Measurements from ENCODE around the gene ABCA7.

DNA sequence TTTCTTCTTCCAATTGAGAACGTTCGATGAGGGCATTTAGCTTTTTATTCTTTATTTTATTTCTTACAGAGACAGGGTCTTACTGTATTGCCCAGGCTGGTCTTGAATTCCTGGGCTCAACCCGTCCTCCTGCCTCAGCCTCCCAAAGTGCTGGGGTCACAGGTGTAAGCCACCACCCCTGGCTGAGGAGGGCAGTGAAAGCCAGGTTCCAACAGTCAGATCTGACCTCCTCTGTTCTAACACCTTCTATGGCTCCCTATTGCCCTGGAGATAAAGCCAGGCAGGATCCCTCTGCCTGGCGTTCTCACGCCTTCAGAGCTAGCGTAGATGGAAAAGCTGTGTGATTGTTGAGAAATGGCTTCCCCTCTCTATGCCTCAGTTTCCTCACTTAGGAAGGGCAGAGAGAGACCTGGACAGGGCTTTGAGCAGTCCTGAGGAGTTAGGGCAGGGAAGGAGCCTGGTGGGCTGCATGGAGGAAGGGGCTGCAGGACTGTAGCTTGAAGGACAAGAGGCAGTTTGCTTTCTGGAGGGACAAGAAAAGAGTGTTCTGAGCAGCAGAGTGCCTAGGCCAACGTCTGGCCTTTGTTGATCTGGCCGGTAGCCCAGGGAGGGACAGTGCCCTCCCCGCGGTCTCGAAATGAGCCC is 32.6 kb downstream of the ABCA7 start:
- TF ChIP-seq ZNF384 (IDR thresholded peaks at IDR 0.05), result no peak
- TF ChIP-seq L3MBTL2 (conservative IDR thresholded peaks at IDR 0.05), result no peak
- TF ChIP-seq SP1 (IDR thresholded peaks at IDR 0.05), result no peak
- no peak for TF ChIP-seq TARDBP (IDR thresholded peaks at IDR 0.05)
- TF ChIP-seq HDGF (IDR thresholded peaks at IDR 0.05; ENCODE audit: borderline replicate concordance), result no peak
- TF ChIP-seq SUZ12 (IDR thresholded peaks at IDR 0.05), result no peak
- TF ChIP-seq NFRKB (IDR thresholded peaks at IDR 0.05), result no peak

Measured in HEK293T (cell line).